Central memory CD8-positive, alpha-beta T cell (primary cell): Measurements from ENCODE around the gene PCDHGB4.
"Not testable (repeated sequence)": the region's sequence is repeated elsewhere in the genome, so short reads cannot be mapped to it uniquely, and the experiment has no call there.

Experiments used
- ATAC-seq: fragments of 150-1000 bp; cut with Tn5 transposase; replicated peaks from 2 replicates; pipeline ENCODE4 v1.10.0; 2022; ENCODE audit warnings: mild to moderate bottlenecking, moderate FRiP score, moderate number of reproducible peaks; ENCODE audit not compliant: poor library complexity, severe bottlenecking; ENCODE audit errors: extremely low read depth
- DNase-seq, 2 donors: peaks; one replicate each; pipeline ENCODE4 v3.0.0; 2021; ENCODE audit warnings: low spot score in 2 of 2
- H3K27ac Mint-ChIP-seq: one replicate; pipeline ENCODE4 v1.8.0; 2022; ENCODE audit warnings: low read depth, mild to moderate bottlenecking, moderate library complexity, mixed read lengths
- H3K27me3 Mint-ChIP-seq: one replicate; pipeline ENCODE4 v1.8.0; 2022; ENCODE audit warnings: mixed read lengths
- H3K36me3 Mint-ChIP-seq: one replicate; pipeline ENCODE4 v1.8.0; 2022; ENCODE audit warnings: mild to moderate bottlenecking, moderate library complexity, mixed read lengths; ENCODE audit not compliant: insufficient read depth
- H3K4me1 Mint-ChIP-seq: one replicate; pipeline ENCODE4 v1.8.0; 2022; ENCODE audit warnings: mixed read lengths
- H3K4me3 Mint-ChIP-seq: one replicate; pipeline ENCODE4 v1.8.0; 2022; ENCODE audit warnings: mild to moderate bottlenecking, moderate library complexity, mixed read lengths
- H3K9me3 Mint-ChIP-seq: one replicate; pipeline ENCODE4 v1.8.0; 2022; ENCODE audit warnings: mixed read lengths

The PCDHGB4 gene

DNA sequence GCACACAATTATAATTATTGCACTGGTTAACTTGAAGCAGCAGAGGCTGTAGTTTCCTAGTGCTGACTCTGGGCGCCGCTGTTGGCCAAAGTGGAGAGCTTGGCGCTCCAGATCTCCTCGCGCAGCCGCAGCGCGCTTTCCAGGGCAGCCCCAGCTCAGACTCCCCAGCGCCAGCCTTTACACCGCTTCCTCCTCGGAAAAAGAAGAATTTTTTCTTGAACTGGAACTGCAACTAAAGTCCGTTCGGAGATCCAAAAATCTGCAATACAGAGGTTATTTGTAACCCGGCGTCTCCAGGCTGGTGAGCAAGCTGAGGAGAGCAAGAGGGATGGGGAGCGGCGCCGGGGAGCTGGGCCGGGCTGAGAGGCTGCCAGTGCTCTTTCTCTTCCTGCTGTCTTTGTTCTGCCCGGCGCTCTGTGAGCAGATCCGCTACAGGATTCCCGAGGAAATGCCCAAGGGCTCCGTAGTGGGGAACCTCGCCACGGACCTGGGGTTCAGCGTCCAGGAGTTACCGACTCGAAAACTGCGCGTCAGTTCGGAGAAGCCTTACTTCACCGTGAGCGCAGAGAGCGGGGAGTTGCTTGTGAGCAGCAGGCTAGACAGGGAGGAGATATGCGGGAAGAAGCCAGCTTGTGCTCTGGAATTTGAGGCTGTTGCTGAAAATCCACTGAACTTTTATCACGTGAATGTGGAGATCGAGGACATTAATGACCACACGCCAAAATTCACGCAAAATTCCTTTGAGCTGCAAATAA is at the start of gene PCDHGB4:
Gene PCDHGB4, plus strand, starts transcription at position 142 of the 755 bp plus-strand sequence. Its CDS starts 187 bp downstream, at position 329.
- H3K4me1 Mint-ChIP-seq, DNase-seq, H3K27ac Mint-ChIP-seq, H3K36me3 Mint-ChIP-seq, H3K4me3 Mint-ChIP-seq: not testable (repeated sequence)
- ATAC-seq: peak; percentile 19
- Mint-ChIP-seq H3K27me3 (peaks cover 79% of the 10 kb centered on the region), H3K9me3 (peaks cover 24% of the 10 kb centered on the region)

DNA sequence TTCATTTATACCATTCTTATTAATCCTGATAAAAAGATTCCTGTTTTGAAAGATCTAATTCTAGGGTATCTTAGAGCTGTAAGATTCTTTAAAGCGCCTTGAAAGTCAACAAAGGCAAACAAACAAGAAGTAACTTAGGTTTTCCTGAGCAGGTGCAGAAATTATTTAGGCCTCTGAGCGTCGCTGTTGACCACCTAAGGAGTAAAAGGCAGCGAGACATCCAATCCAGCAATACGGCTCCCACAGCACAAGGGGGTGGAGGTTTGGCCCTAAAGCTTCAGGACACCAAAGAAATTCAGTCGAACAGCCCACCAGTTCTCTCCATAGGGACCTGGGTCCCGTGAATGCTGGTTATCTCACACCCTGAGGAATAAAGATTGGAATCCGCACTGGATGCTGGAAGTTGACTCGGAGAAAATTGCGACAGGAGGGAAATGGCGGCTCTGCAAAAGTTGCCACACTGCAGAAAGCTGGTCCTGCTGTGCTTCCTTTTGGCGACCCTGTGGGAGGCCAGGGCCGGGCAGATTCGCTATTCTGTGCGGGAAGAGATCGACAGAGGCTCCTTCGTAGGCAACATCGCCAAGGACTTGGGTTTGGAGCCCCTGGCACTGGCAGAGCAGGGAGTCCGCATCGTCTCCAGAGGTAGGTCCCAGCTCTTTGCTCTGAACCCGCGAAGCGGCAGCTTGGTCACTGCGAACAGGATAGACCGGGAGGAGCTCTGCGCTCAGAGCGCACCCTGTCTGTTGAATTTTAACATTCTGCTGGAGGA is 48.8 kb upstream of the PCDHGB4 start, which contains the start of gene PCDHGA2:
Gene PCDHGA2, plus strand, starts transcription at position 223 of the 769 bp plus-strand sequence.
- Mint-ChIP-seq H3K36me3 (peaks cover 2% of the 10 kb centered on the region), H3K9me3 (peaks cover 15% of the 10 kb centered on the region), H3K27ac (no peak within 1 kb of the TSS), H3K27me3 (peaks cover 92% of the 10 kb centered on the region), H3K4me3 (no peak within 1 kb of the TSS), H3K4me1 (no peaks in the 10 kb centered on the region)
- no peak for DNase-seq
- no peak for ATAC-seq

DNA sequence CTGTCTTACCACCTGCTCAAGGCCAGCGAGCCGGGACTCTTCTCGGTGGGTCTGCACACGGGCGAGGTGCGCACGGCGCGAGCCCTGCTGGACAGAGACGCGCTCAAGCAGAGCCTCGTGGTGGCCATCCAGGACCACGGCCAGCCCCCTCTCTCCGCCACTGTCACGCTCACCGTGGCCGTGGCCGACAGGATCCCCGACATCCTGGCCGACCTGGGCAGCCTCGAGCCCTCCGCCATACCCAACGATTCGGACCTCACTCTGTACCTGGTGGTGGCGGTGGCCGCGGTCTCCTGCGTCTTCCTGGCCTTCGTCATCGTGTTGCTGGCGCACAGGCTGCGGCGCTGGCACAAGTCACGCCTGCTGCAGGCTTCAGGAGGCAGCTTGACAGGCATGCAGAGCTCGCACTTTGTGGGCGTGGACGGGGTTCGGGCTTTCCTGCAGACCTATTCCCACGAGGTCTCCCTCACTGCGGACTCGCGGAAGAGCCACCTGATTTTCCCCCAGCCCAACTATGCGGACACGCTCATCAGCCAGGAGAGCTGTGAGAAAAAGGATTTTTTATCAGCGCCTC is 46.6 kb upstream of the PCDHGB4 start:
- not testable (repeated sequence) for DNase-seq, H3K36me3 Mint-ChIP-seq, H3K4me3 Mint-ChIP-seq, H3K27ac Mint-ChIP-seq, ATAC-seq, H3K4me1 Mint-ChIP-seq
- H3K9me3 Mint-ChIP-seq: peaks cover 11% of the 10 kb centered on the region
- H3K27me3 Mint-ChIP-seq: peaks cover 91% of the 10 kb centered on the region

DNA sequence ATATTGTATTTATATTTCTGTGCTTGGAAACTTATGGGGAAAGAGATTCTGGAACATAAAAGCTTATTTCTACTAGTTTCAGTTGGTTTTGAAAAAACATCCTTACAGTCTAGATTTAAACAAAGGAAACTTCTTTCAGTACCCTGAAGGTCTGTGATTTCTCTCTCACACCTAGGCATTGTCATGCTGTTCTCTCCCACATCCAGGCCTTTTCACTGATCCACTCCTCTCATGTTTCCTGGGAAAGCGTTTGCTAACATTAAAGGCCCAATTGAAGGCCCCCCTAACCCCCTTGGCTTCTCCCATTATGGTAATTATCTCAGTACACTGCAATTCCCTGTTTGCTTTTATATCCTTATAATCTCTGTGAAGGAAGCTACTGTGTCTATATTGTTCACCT is 44.7 kb upstream of the PCDHGB4 start:
- no peaks in the 10 kb centered on the region for H3K36me3 Mint-ChIP-seq
- no peak for ATAC-seq
- no peak for DNase-seq
- peaks cover 88% of the 10 kb centered on the region for H3K27me3 Mint-ChIP-seq
- H3K4me1 Mint-ChIP-seq: no peaks in the 10 kb centered on the region
- peaks cover 11% of the 10 kb centered on the region for H3K9me3 Mint-ChIP-seq
- H3K4me3 Mint-ChIP-seq: no peak overlapping the region
- H3K27ac Mint-ChIP-seq: no peak overlapping the region

DNA sequence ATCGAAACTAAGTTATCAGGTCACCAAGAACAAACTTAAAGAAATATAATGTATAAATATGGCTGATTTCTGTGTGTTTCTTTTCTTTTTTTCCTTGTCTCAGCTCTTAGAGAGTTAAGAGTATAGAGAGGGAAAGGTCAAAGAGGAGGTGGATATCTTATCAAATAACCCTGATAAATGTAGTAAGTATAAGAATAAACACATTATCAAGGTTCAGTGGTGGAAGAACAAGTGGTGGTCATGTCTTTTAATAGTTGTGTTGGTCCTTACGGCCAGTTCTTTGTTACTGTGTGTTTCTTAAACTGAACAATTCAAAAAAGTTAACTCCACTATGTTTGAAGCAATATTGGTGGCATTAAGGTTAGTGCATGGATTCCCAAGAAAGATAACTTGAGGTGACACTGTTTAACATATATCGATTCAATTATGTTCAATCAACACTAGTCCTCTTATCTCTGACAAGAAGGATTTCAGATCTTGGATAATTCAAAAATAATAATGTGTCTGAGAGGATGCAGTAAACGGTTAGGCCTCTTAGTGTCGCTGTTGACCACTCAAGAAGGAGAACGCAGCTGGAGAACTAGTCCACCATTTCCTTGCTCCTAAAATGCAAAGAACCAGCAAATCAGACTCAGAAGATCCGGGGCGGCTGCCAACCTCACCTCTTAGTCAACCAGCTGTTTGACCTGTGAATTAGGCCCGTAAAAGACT is 44.1 kb upstream of the PCDHGB4 start, which contains the start of gene PCDHGA3:
Gene PCDHGA3, plus strand, starts transcription at position 588 of the 711 bp plus-strand sequence. CDS start 205 bp downstream, outside the sequence.
- no peaks in the 10 kb centered on the region for H3K36me3 Mint-ChIP-seq
- no peak for DNase-seq
- ATAC-seq: no peak

DNA sequence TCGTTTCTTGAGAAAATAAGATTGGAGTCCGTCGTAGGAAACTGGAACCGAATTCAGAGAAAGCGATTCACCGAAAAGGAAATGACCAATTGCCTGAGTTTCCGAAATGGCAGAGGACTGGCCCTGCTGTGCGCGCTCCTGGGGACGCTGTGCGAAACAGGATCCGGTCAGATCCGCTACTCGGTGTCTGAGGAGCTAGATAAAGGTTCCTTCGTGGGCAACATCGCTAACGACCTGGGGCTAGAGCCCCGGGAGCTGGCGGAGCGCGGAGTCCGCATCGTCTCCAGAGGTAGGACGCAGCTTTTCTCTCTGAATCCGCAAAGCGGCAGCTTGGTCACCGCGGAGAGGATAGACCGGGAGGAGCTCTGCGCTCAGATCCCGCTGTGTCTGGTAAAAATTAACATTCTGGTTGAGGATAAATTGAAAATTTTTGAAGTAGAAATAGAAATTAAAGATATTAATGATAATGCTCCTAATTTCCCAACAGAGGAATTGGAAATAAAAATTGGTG is 43.5 kb upstream of the PCDHGB4 start:
- no peak overlapping the region for H3K27ac Mint-ChIP-seq
- H3K4me3 Mint-ChIP-seq: peak overlapping the region; percentile 40
- no peaks in the 10 kb centered on the region for H3K4me1 Mint-ChIP-seq
- no peak for ATAC-seq
- no peaks in the 10 kb centered on the region for H3K36me3 Mint-ChIP-seq
- H3K9me3 Mint-ChIP-seq: peaks cover 5% of the 10 kb centered on the region
- peaks cover 76% of the 10 kb centered on the region for H3K27me3 Mint-ChIP-seq
- no peak for DNase-seq

More for the DNA sequence above, 44.1 kb upstream of the PCDHGB4 start, which contains the start of gene PCDHGA3:
- Mint-ChIP-seq H3K4me3 (peak within 1 kb of the TSS; percentile 40), H3K9me3 (peaks cover 5% of the 10 kb centered on the region), H3K27me3 (peaks cover 82% of the 10 kb centered on the region), H3K27ac (no peak within 1 kb of the TSS), H3K4me1 (no peaks in the 10 kb centered on the region)

DNA sequence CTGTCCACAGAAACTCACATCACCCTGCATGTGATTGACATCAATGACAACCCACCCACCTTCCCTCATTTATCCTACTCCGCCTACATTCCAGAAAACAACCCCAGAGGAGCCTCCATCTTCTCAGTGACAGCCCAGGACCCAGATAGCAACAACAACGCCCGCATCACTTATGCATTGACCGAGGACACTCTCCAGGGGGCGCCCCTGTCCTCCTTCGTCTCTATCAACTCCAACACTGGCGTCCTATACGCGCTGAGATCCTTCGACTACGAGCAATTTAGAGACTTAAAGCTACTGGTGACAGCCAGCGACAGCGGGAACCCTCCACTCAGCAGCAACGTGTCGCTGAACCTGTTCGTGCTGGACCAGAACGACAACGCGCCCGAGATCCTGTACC is 42.2 kb upstream of the PCDHGB4 start:
- DNase-seq (no peak), ATAC-seq (no peak)
- Mint-ChIP-seq H3K9me3 (peaks cover 5% of the 10 kb centered on the region), H3K27ac (no peak overlapping the region), H3K36me3 (no peaks in the 10 kb centered on the region), H3K4me1 (no peaks in the 10 kb centered on the region), H3K27me3 (peaks cover 77% of the 10 kb centered on the region), H3K4me3 (no peak overlapping the region)

DNA sequence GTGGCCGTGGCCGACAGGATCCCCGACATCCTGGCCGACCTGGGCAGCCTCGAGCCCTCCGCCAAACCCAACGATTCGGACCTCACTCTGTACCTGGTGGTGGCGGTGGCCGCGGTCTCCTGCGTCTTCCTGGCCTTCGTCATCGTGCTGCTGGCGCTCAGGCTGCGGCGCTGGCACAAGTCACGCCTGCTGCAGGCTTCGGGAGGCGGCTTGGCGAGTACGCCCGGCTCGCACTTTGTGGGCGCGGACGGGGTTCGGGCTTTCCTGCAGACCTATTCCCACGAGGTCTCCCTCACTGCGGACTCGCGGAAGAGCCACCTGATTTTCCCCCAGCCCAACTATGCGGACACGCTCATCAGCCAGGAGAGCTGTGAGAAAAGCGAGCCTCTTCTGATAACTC is 41.5 kb upstream of the PCDHGB4 start:
- H3K4me3 Mint-ChIP-seq, H3K27ac Mint-ChIP-seq, DNase-seq, H3K36me3 Mint-ChIP-seq, H3K9me3 Mint-ChIP-seq, H3K4me1 Mint-ChIP-seq, ATAC-seq: not testable (repeated sequence)
- H3K27me3 Mint-ChIP-seq: peaks cover 79% of the 10 kb centered on the region

DNA sequence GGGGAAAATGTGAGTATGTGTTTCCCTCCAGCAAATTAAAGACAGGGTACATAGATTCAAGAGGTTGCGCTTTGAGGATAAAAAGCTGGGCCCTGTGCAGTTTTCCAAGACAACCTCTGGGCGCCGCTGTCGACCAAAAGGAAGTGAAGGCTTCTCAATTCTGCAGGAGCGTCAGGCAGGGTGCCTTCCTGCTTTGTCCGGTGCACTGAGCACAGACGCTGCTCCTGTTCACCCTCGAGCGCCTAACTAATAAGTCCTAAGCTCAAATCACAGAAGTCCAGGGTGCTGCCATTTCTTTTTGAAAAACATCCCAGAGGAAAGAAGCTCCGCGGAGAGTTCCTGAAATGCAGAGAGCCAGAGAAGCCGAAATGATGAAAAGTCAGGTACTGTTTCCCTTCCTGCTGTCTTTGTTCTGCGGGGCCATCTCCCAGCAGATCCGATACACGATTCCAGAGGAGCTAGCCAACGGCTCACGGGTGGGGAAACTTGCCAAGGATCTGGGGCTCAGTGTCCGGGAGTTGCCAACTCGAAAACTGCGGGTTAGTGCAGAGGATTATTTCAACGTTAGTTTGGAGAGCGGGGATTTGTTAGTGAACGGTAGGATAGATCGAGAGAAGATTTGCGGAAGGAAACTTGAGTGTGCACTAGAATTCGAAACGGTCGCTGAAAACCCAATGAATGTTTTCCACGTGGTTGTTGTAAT is 37.4 kb upstream of the PCDHGB4 start, which contains the start of gene PCDHGB1:
Gene PCDHGB1, plus strand, starts transcription at position 183 of the 703 bp plus-strand sequence. Its CDS starts 162 bp downstream, at position 345.
- Mint-ChIP-seq H3K27ac (no peak within 1 kb of the TSS), H3K4me1 (no peaks in the 10 kb centered on the region), H3K9me3 (peaks cover 5% of the 10 kb centered on the region), H3K36me3 (no peaks in the 10 kb centered on the region), H3K4me3 (peak within 1 kb of the TSS; percentile 60), H3K27me3 (peaks cover 67% of the 10 kb centered on the region)
- DNase-seq (no peak), ATAC-seq (no peak)

DNA sequence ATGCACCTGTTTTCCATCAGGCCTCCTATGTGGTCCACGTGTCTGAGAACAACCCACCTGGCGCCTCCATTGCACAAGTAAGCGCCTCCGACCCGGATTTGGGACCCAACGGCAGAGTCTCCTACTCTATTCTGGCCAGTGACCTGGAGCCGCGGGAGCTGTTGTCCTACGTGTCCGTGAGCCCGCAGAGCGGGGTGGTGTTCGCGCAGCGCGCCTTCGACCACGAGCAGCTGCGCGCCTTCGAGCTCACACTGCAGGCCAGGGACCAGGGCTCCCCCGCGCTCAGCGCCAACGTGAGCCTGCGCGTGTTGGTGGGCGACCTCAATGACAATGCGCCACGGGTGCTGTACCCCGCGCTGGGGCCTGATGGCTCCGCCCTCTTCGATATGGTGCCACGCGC is 35.9 kb upstream of the PCDHGB4 start:
- Mint-ChIP-seq H3K27ac (no peak overlapping the region), H3K9me3 (peaks cover 5% of the 10 kb centered on the region), H3K4me1 (no peaks in the 10 kb centered on the region), H3K4me3 (no peak overlapping the region), H3K27me3 (peaks cover 67% of the 10 kb centered on the region), H3K36me3 (no peaks in the 10 kb centered on the region)
- ATAC-seq (no peak), DNase-seq (no peak)

DNA sequence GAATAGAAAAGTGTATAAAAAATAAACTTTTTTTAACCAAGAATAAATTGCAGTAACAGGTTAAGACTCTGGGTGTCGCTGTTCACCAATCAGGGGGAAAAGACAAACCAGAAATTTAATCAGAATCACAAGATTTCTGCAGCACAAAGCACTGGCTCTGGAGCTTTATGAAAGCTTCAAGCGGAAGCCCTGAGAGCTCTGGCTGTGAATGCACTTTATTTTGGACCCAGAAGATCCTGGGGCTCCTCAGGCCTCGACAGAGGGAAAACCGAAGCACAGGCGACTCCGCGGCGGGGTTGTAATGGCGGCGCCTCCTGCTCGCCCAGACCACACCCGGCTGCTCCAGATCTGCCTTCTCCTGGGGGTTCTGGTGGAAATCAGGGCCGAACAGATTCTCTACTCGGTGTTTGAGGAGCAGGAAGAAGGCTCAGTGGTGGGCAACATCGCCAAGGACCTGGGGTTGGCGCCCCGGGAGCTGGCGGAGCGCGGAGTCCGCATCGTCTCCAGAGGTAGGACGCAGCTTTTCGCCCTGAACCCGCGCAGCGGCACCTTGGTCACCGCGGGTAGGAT is 32.5 kb upstream of the PCDHGB4 start, which contains the start of gene PCDHGA4:
Gene PCDHGA4, plus strand, starts transcription at position 122 of the 570 bp plus-strand sequence. Its CDS starts 87 bp downstream, at position 209.
- Mint-ChIP-seq H3K27ac (no peak within 1 kb of the TSS), H3K4me1 (peaks cover 5% of the 10 kb centered on the region), H3K9me3 (peaks cover 9% of the 10 kb centered on the region), H3K36me3 (no peaks in the 10 kb centered on the region), H3K4me3 (peak within 1 kb of the TSS; percentile 34), H3K27me3 (peaks cover 81% of the 10 kb centered on the region)
- DNase-seq (no peak), ATAC-seq (no peak)
